Sigmoid colon (tissue), 4 donors: Measurements from ENCODE around the gene FSTL4.

ENCODE experiments used
- CTCF ChIP-seq, 4 experiments: fragments of 450-650 bp in 3 of 4; fragments of 200-600 bp in 1 of 4; IDR thresholded peaks; one replicate each; pipeline ENCODE4 v1.5.1; 2016 to 2019; ENCODE audit warnings: antibody characterized with exemption in 4 of 4, mild to moderate bottlenecking in 3 of 4, moderate library complexity in 2 of 4
- EP300 ChIP-seq, 4 donors: sonication (generic); formaldehyde crosslinking; IDR thresholded peaks; one replicate each; pipeline ENCODE4 v1.6.1; 2017; ENCODE audit warnings: antibody characterized with exemption in 4 of 4
- POLR2A ChIP-seq, 2 donors: fragments of 450-650 bp; IDR thresholded peaks; one replicate each; pipeline ENCODE4 v1.6.1; 2016; ENCODE audit warnings: antibody characterized with exemption in 2 of 2, mild to moderate bottlenecking in 2 of 2, moderate library complexity in 2 of 2
- POLR2AphosphoS5 ChIP-seq, 4 donors: sonication (generic); formaldehyde crosslinking; IDR thresholded peaks; one replicate each; pipeline ENCODE4 v1.6.1; 2017; ENCODE audit warnings: antibody characterized with exemption in 4 of 4

GRCh38 chr5:133456933-133457402 lies 155.4 kb downstream of the FSTL4 start:
- TF ChIP-seq CTCF (IDR thresholded peaks at IDR 0.05) (no peak), EP300 (IDR thresholded peaks at IDR 0.05) (no peak), POLR2A (IDR thresholded peaks at IDR 0.05) (no peak), POLR2AphosphoS5 (IDR thresholded peaks at IDR 0.05) (no peak)
